ENCODE data around the gene GFOD1.

Gene GFOD1

GRCh38 chr6:13421425-13422059 is 65.9 kb downstream of the GFOD1 start:
- DNase-seq: no peak

GRCh38 chr6:13420269-13420668 is 67.1 kb downstream of the GFOD1 start:
- DNase-seq: peak; percentile 11

- DNase-seq: no peak
These were observed 67.8 kb downstream of the GFOD1 start for GRCh38 chr6:13419422-13420195.

- DNase-seq: no peak
These were observed 68.6 kb downstream of the GFOD1 start for GRCh38 chr6:13418844-13419243.

GRCh38 chr6:13417954-13418353 is 69.4 kb downstream of the GFOD1 start:
- DNase-seq: no peak

GRCh38 chr6:13417431-13417830 is 70.0 kb downstream of the GFOD1 start:
- DNase-seq: no peak

GRCh38 chr6:13415283-13415682 is 72.1 kb downstream of the GFOD1 start:
- no peak for DNase-seq

GRCh38 chr6:13413900-13414555 is 73.4 kb downstream of the GFOD1 start:
- DNase-seq: no peak

- peak; percentile 20 for DNase-seq
These were observed 73.9 kb downstream of the GFOD1 start for GRCh38 chr6:13413466-13413862.

GRCh38 chr6:13412639-13413465 is 74.5 kb downstream of the GFOD1 start:
- no peak for DNase-seq

GRCh38 chr6:13412211-13412610 is 75.2 kb downstream of the GFOD1 start:
- no peak for DNase-seq

- no peak for DNase-seq
These were observed 75.9 kb downstream of the GFOD1 start for GRCh38 chr6:13411484-13411883.

GRCh38 chr6:13409991-13410390 is 77.4 kb downstream of the GFOD1 start:
- DNase-seq: no peak

- DNase-seq: peak; percentile 77
These were observed 79.4 kb downstream of the GFOD1 start for GRCh38 chr6:13407709-13408695.

GRCh38 chr6:13407368-13407708 is 80.1 kb downstream of the GFOD1 start:
- no peak for DNase-seq

- no peak for DNase-seq
These were observed 80.6 kb downstream of the GFOD1 start for GRCh38 chr6:13406781-13407180.

- no peak for DNase-seq
These were observed 81.4 kb downstream of the GFOD1 start for GRCh38 chr6:13405961-13406477.

- no peak for DNase-seq
These were observed 82.5 kb downstream of the GFOD1 start for GRCh38 chr6:13404892-13405254.

- peak; percentile 52 for DNase-seq
These were observed 83.0 kb downstream of the GFOD1 start for GRCh38 chr6:13404228-13404891.

GRCh38 chr6:13402711-13403110 is 84.7 kb downstream of the GFOD1 start:
- DNase-seq: no peak

- DNase-seq: no peak
These were observed 86.6 kb downstream of the GFOD1 start for GRCh38 chr6:13400772-13401171.

All from EL (cell line).